Endodermal cell (in vitro differentiated cells): ENCODE results near the gene CDKN2D. TPM values are rescaled to one million over a fixed set of nuclear protein-coding genes. Genes with fewer than 3 reads are reported as not detected.

Source experiments
- DNase-seq: peaks from one replicate; pipeline ENCODE4 v3.0.0-alpha.2; 2017
- H3K27ac ChIP-seq: 2 replicates; pipeline ENCODE4 v1.5.1; 2013; ENCODE audit warnings: mild to moderate bottlenecking, low read depth, low read length, moderate library complexity
- H3K27me3 ChIP-seq: 2 replicates; pipeline ENCODE4 v1.6.1; 2013; ENCODE audit warnings: mild to moderate bottlenecking, low read length, moderate library complexity; ENCODE audit not compliant: insufficient read depth, control insufficient read depth, poor library complexity, severe bottlenecking
- H3K36me3 ChIP-seq: 2 replicates; pipeline ENCODE4 v1.7.0; 2013; ENCODE audit warnings: mild to moderate bottlenecking, low read length, moderate library complexity; ENCODE audit not compliant: control insufficient read depth, insufficient read depth
- H3K4me1 ChIP-seq: one replicate; pipeline ENCODE4 v1.7.0; 2013; ENCODE audit warnings: low read length; ENCODE audit not compliant: control insufficient read depth, insufficient read depth
- H3K4me3 ChIP-seq: 2 replicates; pipeline ENCODE4 v1.5.1; 2013; ENCODE audit warnings: mild to moderate bottlenecking, low read length, moderate library complexity
- H3K9ac ChIP-seq: 2 replicates; pipeline ENCODE4 v1.6.1; 2013; ENCODE audit warnings: mild to moderate bottlenecking, low read length, moderate library complexity; ENCODE audit not compliant: poor library complexity, severe bottlenecking; ENCODE audit errors: extremely low read depth
- H3K9me3 ChIP-seq: 2 replicates; pipeline ENCODE4 v1.6.1; 2013; ENCODE audit warnings: mild to moderate bottlenecking, low read length, moderate library complexity; ENCODE audit not compliant: control insufficient read depth
- H3K27ac Mint-ChIP-seq: 2 replicates; pipeline ENCODE4 v1.8.0; 2020; ENCODE audit warnings: mixed read lengths
- H3K27me3 Mint-ChIP-seq: 2 replicates; pipeline ENCODE4 v1.8.0; 2021; ENCODE audit warnings: mild to moderate bottlenecking, mixed read lengths; ENCODE audit not compliant: insufficient read depth
- H3K36me3 Mint-ChIP-seq: 2 replicates; pipeline ENCODE4 v1.8.0; 2020; ENCODE audit warnings: low read depth, mixed read lengths
- H3K4me1 Mint-ChIP-seq: 2 replicates; pipeline ENCODE4 v1.8.0; 2020; ENCODE audit warnings: mixed read lengths
- H3K4me3 Mint-ChIP-seq: 2 replicates; pipeline ENCODE4 v1.8.0; 2020; ENCODE audit warnings: mild to moderate bottlenecking, moderate library complexity, mixed read lengths
- H3K9me3 Mint-ChIP-seq: 2 replicates; pipeline ENCODE4 v1.8.0; 2020; ENCODE audit warnings: mild to moderate bottlenecking, mixed read lengths
- CTCF ChIP-seq: fragments of 200-600 bp; sonication (generic); conservative IDR thresholded peaks from 2 replicates; pipeline ENCODE4 v1.5.0; 2021; ENCODE audit warnings: antibody characterized with exemption, mild to moderate bottlenecking
- WGBS, 2 experiments: methylation state at CpG; one replicate each; pipeline versions ENCODE4 v1.1.5 to v1.1.7; 2013; ENCODE audit warnings: missing lambda C conversion rate in 2 of 2, mixed read lengths in 1 of 2; ENCODE audit not compliant: insufficient coverage in 1 of 2, insufficient read length in 1 of 2; 5-methylcytosine and 5-hydroxymethylcytosine counted together
- total RNA-seq, 2 donors: library from RNA; stranded (reverse); fragmentation: NEBNext Ultra II Directional in 1 of 2; extraction: Animal tissue kit (Norgen Biotek cat#: 25700) in 1 of 2; gene quantifications; 2 replicates in 1 of 2; 3 replicates in 1 of 2; pipeline ENCODE4 v1.2.1, GENCODE V29; 2021

CDKN2D gene
- total RNA-seq, 2 donors from 2014 or later: 3.5 to 4.6 TPM

DNA sequence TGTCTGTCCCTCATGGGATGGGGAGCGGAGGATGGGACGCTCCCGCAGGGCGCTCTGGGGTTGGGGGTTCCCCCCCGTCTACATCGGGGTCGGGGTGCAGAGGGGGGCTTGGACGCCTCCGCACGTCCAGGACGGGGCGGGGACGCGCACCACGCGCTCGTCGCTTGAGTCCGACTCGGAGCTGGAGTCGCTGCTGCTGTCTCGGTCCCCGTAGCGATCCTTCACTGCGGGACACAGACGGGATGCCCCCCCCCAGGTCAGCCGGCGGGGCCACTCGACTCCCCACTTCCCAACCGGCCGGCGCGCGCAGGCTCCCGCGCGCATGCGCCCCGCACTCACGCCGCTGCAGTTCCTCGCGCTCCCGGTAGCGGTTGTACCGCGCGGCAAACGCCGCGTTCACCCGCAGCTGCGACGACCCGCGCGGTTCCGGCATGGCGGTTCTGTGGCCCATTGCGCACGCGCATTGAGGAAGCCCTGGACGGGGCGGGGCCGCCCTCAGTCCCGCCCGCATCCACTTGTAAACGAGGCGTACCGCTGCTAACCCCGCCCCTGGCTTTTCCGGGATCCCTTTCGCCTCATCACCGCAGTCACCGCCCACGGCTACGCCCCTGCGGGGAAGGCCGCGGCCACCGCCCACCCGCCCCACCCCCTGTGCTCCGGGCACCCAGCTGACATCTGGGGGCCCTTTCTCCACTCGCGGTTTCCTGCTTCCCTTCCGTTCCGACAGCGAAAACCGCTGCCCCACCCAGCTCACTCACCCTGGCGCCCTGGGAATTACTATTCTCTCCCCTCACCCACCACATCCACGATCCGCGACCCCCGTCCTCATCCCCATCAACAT, 3.0 kb downstream of the CDKN2D start, which contains the start of gene KRI1:
Gene KRI1, minus strand, starts transcription at position 444 of the 841 bp plus-strand sequence. Its CDS starts 11 bp downstream, at position 433.
- H3K36me3 ChIP-seq: peaks cover 19% of the 10 kb centered on the region
- WGBS, 2 experiments: 0 to 1% methylated on average over 34 to 94 of the region's 94 CpGs
- peak; percentile 67 for TF ChIP-seq CTCF
- Mint-ChIP-seq H3K27ac (peak within 1 kb of the TSS; percentile 97), H3K36me3 (peaks cover 17% of the 10 kb centered on the region), H3K9me3 (no peaks in the 10 kb centered on the region), H3K4me1 (peaks cover 23% of the 10 kb centered on the region), H3K27me3 (peaks cover 19% of the 10 kb centered on the region), H3K4me3 (peak within 1 kb of the TSS; percentile 91)
- peak; percentile 99 for DNase-seq
- no peaks in the 10 kb centered on the region for H3K9me3 ChIP-seq
- H3K27ac ChIP-seq: peak within 1 kb of the TSS; percentile 73
- H3K4me1 ChIP-seq: no peaks in the 10 kb centered on the region
- H3K27me3 ChIP-seq: peaks cover 16% of the 10 kb centered on the region
- H3K9ac ChIP-seq: peak within 1 kb of the TSS; percentile 87
- peak within 1 kb of the TSS; percentile 91 for H3K4me3 ChIP-seq

DNA sequence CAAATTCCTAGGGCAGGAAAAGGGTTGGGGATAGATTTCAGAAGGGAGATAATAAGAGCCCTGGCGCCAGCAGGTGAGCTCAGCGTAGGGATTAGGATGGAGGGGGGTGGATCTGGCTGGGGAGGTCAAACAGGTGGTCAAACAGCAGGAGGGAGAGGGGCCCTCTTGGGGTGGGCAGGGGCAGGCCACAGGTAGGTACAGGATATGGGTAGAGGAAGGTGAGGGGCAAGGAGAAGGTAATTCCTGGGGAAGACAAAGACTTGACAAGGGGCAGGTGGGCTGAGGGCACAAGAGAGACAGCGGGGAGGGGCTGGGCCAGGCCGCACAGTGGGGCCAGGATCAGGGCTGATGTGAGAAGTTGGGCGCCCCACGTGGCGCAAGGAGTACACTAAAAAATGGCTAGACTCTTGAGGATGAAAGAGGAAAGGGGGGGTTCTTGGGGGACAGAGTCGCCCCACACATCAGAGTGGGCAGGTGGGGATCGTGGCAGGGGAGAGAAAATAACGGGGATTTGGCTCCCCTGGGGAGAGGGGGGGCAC, 3.7 kb downstream of the CDKN2D start:
- peak; percentile 86 for DNase-seq
- Histone ChIP-seq H3K9ac (peak overlapping the region; percentile 87), H3K4me1 (no peaks in the 10 kb centered on the region), H3K9me3 (no peaks in the 10 kb centered on the region), H3K36me3 (peaks cover 26% of the 10 kb centered on the region), H3K27me3 (peaks cover 16% of the 10 kb centered on the region), H3K27ac (peak overlapping the region; percentile 73), H3K4me3 (peak overlapping the region; percentile 91)
- H3K27me3 Mint-ChIP-seq: peaks cover 19% of the 10 kb centered on the region
- H3K4me3 Mint-ChIP-seq: peak overlapping the region; percentile 91
- peaks cover 23% of the 10 kb centered on the region for H3K4me1 Mint-ChIP-seq
- peak overlapping the region; percentile 97 for H3K27ac Mint-ChIP-seq
- peaks cover 22% of the 10 kb centered on the region for H3K36me3 Mint-ChIP-seq
- no peak for TF ChIP-seq CTCF
- H3K9me3 Mint-ChIP-seq: no peaks in the 10 kb centered on the region
- 10 to 40% methylated on average over 4 to 10 of the region's 10 CpGs for WGBS, 2 experiments

DNA sequence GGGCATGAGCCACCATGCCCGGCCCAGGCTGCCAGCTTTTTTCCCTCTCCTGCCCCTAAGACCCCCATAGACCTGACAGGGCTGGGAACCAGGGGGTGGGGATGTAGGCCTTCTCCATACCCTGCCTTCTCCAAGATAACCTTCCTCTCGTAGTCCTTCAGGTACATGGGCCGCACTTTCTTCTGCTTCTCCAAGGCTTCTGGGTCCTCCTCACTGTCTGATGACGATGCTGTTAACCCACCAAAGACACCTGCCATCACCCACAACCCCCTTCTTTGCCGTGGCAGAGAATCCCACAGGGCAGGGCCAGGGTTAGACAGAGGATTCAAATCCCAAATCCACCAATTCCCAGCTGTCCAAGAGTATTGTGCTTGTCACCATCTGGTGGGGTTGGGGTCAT, 6.2 kb downstream of the CDKN2D start:
- no peaks in the 10 kb centered on the region for H3K9me3 Mint-ChIP-seq

More for the DNA sequence above, 6.2 kb downstream of the CDKN2D start:
- H3K9ac ChIP-seq: no peak overlapping the region
- peaks cover 10% of the 10 kb centered on the region for H3K27me3 ChIP-seq
- peaks cover 36% of the 10 kb centered on the region for H3K36me3 ChIP-seq
- 90 to 96% methylated on average over 2 to 5 of the region's 5 CpGs for WGBS, 2 experiments
- DNase-seq: no peak
- TF ChIP-seq CTCF: no peak
- H3K4me3 Mint-ChIP-seq: no peak overlapping the region
- no peak overlapping the region for H3K27ac ChIP-seq
- H3K27me3 Mint-ChIP-seq: peaks cover 12% of the 10 kb centered on the region
- H3K4me1 Mint-ChIP-seq: peaks cover 13% of the 10 kb centered on the region
- H3K4me3 ChIP-seq: no peak overlapping the region
- no peaks in the 10 kb centered on the region for H3K4me1 ChIP-seq
- H3K9me3 ChIP-seq: no peaks in the 10 kb centered on the region
- peaks cover 39% of the 10 kb centered on the region for H3K36me3 Mint-ChIP-seq
- H3K27ac Mint-ChIP-seq: no peak overlapping the region
